K562 (cell line): ENCODE data around the gene COLEC12.

ENCODE experiments used
- BCL6 ChIP-seq: fragments of 250-450 bp; sonication (Bioruptor Pico); IDR thresholded peaks from 2 replicates; pipeline ENCODE4 v1.4.0; 2020
- JUN ChIP-seq, 2 experiments: sonication (generic) in 1 of 2; formaldehyde crosslinking in 1 of 2; IDR thresholded peaks; 2 replicates each; pipeline versions ENCODE4 v1.6.1 to v1.8.0; 2012 to 2022; ENCODE audit warnings: borderline replicate concordance in 2 of 2, mild to moderate bottlenecking in 2 of 2, improper control_type of control experiment in 1 of 2, low read depth in 1 of 2, low read length in 1 of 2, missing genetic modification reagents in 1 of 2
- NR3C1 ChIP-seq: sonication (generic); formaldehyde crosslinking; IDR thresholded peaks from 2 replicates; pipeline ENCODE4 v1.8.1; 2022; ENCODE audit warnings: missing genetic modification reagents
- POLR2A ChIP-seq: fragments of 450-650 bp; conservative IDR thresholded peaks from 2 replicates; pipeline ENCODE4 v1.6.1; 2016
- POLR2AphosphoS5 ChIP-seq: IDR thresholded peaks from 2 replicates; pipeline ENCODE4 v1.6.1; 2011; ENCODE audit warnings: mild to moderate bottlenecking, low read depth, low read length, moderate library complexity; ENCODE audit not compliant: control insufficient read depth, insufficient read depth
- TF ChIP-seq, protein P1 (sequence below), 3 experiments: IDR thresholded peaks in 2 of 3; conservative IDR thresholded peaks in 1 of 3; 2 replicates each; pipeline ENCODE4 v1.5.1; 2011 to 2012; ENCODE audit warnings: low read length in 3 of 3, mild to moderate bottlenecking in 3 of 3, control low read depth in 2 of 3, improper control_type of control experiment in 1 of 3, inconsistent platforms in 1 of 3, low read depth in 1 of 3, mixed read lengths in 1 of 3, moderate library complexity in 1 of 3; ENCODE audit not compliant: insufficient read depth in 2 of 3
- TF ChIP-seq, protein P2 (sequence below): sonication (generic); formaldehyde crosslinking; IDR thresholded peaks from 2 replicates; pipeline ENCODE4 v1.5.0; 2020; ENCODE audit warnings: missing genetic modification reagents

DNA sequence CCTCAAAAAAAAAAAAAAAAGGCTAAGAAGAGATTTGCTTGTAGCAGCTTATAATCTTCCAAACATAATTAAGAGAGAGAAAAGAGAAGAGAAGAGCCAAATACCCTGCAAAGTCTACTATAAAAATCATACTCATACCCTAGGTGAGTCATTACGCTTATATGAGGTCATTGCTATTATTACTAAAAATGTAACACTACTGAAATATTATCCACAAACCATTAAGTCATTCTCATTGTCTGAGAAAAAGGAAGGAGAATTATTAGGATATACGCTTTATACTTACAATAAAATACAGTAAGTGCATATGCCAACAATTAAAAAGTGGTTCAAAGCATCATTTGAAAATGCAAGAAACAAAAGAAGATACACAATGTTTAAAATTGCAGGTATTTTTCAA, 66.5 kb downstream of the COLEC12 start:
- TF ChIP-seq POLR2A (no peak), JUN (IDR thresholded peaks at IDR 0.05; ENCODE audit: borderline replicate concordance, low read depth, low read length) (no peak), JUN (CRISPR knock-in tag; IDR thresholded peaks at IDR 0.05; ENCODE audit: borderline replicate concordance) (no peak), POLR2AphosphoS5 (no peak), BCL6 (CRISPR knock-in tag) (no peak), NR3C1 (CRISPR knock-in tag) (no peak)
- TF ChIP-seq, protein P1, sequence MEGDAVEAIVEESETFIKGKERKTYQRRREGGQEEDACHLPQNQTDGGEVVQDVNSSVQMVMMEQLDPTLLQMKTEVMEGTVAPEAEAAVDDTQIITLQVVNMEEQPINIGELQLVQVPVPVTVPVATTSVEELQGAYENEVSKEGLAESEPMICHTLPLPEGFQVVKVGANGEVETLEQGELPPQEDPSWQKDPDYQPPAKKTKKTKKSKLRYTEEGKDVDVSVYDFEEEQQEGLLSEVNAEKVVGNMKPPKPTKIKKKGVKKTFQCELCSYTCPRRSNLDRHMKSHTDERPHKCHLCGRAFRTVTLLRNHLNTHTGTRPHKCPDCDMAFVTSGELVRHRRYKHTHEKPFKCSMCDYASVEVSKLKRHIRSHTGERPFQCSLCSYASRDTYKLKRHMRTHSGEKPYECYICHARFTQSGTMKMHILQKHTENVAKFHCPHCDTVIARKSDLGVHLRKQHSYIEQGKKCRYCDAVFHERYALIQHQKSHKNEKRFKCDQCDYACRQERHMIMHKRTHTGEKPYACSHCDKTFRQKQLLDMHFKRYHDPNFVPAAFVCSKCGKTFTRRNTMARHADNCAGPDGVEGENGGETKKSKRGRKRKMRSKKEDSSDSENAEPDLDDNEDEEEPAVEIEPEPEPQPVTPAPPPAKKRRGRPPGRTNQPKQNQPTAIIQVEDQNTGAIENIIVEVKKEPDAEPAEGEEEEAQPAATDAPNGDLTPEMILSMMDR (IDR thresholded peaks at IDR 0.05 in 2 of 3, conservative IDR thresholded peaks at IDR 0.05 in 1 of 3; ENCODE audit: insufficient read depth in 2 of 3, low read depth in 1 of 3, low read length in 3 of 3), result no peak
- TF ChIP-seq, protein P2, sequence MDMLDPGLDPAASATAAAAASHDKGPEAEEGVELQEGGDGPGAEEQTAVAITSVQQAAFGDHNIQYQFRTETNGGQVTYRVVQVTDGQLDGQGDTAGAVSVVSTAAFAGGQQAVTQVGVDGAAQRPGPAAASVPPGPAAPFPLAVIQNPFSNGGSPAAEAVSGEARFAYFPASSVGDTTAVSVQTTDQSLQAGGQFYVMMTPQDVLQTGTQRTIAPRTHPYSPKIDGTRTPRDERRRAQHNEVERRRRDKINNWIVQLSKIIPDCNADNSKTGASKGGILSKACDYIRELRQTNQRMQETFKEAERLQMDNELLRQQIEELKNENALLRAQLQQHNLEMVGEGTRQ (CRISPR knock-in tag), result no peak
